Measurements from ENCODE around the gene STX11. TPM values are rescaled to one million over a fixed set of nuclear protein-coding genes. Genes with fewer than 3 reads are reported as not detected.
A peak's percentile ranks its signal among the peaks of the same experiment; 100 is the strongest.

The STX11 gene
- total and polyA plus RNA-seq, 2 of the 13 experiments (the other 11 are each of a cell fraction or from before 2014, with no cell fraction given), result 0.03 TPM; not detected in 1

- peak; percentile 39; the same call in 1 of the 2 replicates for TF ChIP-seq BCL3 (CRISPR knock-in tag; IDR thresholded peaks at IDR 0.05)
- TF ChIP-seq ZNF580 (CRISPR knock-in tag; IDR thresholded peaks at IDR 0.05; ENCODE audit: borderline replicate concordance, low read depth), result no peak
- TF ChIP-seq ZNF616 (CRISPR knock-in tag; IDR thresholded peaks at IDR 0.05; ENCODE audit: low read depth), result 0 out of 2 replicates have a peak, but pooled peaks have one; percentile 29
- 0 out of 2 replicates have a peak, but pooled peaks have one; percentile 80 for TF ChIP-seq DNMT1 (CRISPR knock-in tag; IDR thresholded peaks at IDR 0.05)
- no peak for TF ChIP-seq REL (CRISPR knock-in tag; conservative IDR thresholded peaks at IDR 0.05)
- 0 out of 2 replicates have a peak, but pooled peaks have one; percentile 50 for TF ChIP-seq ZNF569 (CRISPR knock-in tag; IDR thresholded peaks at IDR 0.05; ENCODE audit: borderline replicate concordance)
- no peak for TF ChIP-seq ZNF746 (CRISPR knock-in tag; IDR thresholded peaks at IDR 0.05)
- TF ChIP-seq MXD3 (CRISPR knock-in tag; IDR thresholded peaks at IDR 0.05), result no peak
- TF ChIP-seq ZNF766 (CRISPR knock-in tag; IDR thresholded peaks at IDR 0.05; ENCODE audit: borderline replicate concordance), result 0 out of 2 replicates have a peak, but pooled peaks have one; percentile 28
- no peak for TF ChIP-seq MAFG (CRISPR knock-in tag; IDR thresholded peaks at IDR 0.05)
- peak; percentile 95 for TF ChIP-seq ZBTB33 (CRISPR knock-in tag; IDR thresholded peaks at IDR 0.05)
- 0 out of 2 replicates have a peak, but pooled peaks have one; percentile 20 for TF ChIP-seq ZNF546 (CRISPR knock-in tag; conservative IDR thresholded peaks at IDR 0.05)
- TF ChIP-seq TOE1 (CRISPR knock-in tag; IDR thresholded peaks at IDR 0.05), result no peak
- no peak for TF ChIP-seq REST (IDR thresholded peaks at IDR 0.05; ENCODE audit: borderline replicate concordance in 1 of 2, low read depth in 1 of 2, low read length in 2 of 2)
- TF ChIP-seq ZNF235 (CRISPR knock-in tag; IDR thresholded peaks at IDR 0.05; ENCODE audit: borderline replicate concordance), result no peak
- TF ChIP-seq ZNF784 (CRISPR knock-in tag; IDR thresholded peaks at IDR 0.05; ENCODE audit: borderline replicate concordance), result peak; percentile 65
- 0 out of 2 replicates have a peak, but pooled peaks have one; percentile 7 for TF ChIP-seq RARA (CRISPR knock-in tag; IDR thresholded peaks at IDR 0.05)
- TF ChIP-seq ZKSCAN5 (CRISPR knock-in tag; IDR thresholded peaks at IDR 0.05), result 0 out of 2 replicates have a peak, but pooled peaks have one; percentile 14
- TF ChIP-seq ZNF3 (CRISPR knock-in tag; IDR thresholded peaks at IDR 0.05), result no peak
Observed at GRCh38 chr6:144214622-144215401, 64.5 kb downstream of the STX11 start (continued).

Measured in HepG2 (cell line).